K562 (cell line): ENCODE results near the gene SLC24A4. TPM values are rescaled to one million over a fixed set of nuclear protein-coding genes. Genes with fewer than 3 reads are reported as not detected.

Source experiments
- ATAC-seq: fragments of 200-7000 bp; cut with Tn5 transposase; 3 replicates; pipeline ENCODE4 v1.9.1; 2020; ENCODE audit warnings: moderate library complexity
- BruUV-seq: library from RNA; stranded (reverse); fragments of 400-500 nt; replicated peaks from 2 replicates; lab custom pipeline; 2021; lab: Mats Ljungman, UMichigan
- CTCF ChIA-PET: fragments of 300-600 bp; formaldehyde crosslinking; extraction: SDS; loops from one replicate; lab custom pipeline; 2021; ENCODE audit warnings: low intra/inter-chr PET ratio; lab: Yijun Ruan, JAX
- POLR2A ChIA-PET: fragments of 300-600, 350-650 bp; sonication (Branson Sonifier 250); formaldehyde crosslinking; extraction: SDS; loops from one replicate; lab custom pipeline; 2021; ENCODE audit warnings: antibody characterized with exemption, inconsistent platforms; lab: Yijun Ruan, JAX
- DNase-seq, 4 experiments: peaks; one replicate each; pipeline versions ENCODE4 v3.0.0 to v3.0.0-alpha.2; 2011 to 2018; ENCODE audit warnings: low spot score in 3 of 4, mixed read lengths in 3 of 4; ENCODE audit errors: extremely low read depth in 1 of 4
- FAIRE-seq: peaks from 2 replicates; lab custom pipeline; 2011; peaks lifted over from hg19 to GRCh38; lab: Jason Lieb, UNC
- H2AFZ ChIP-seq: 2 replicates; pipeline ENCODE4 v1.6.0; 2011; ENCODE audit warnings: low read depth, low read length, control low read depth, inconsistent platforms
- H3K27ac ChIP-seq: fragments of 200-600 bp; 3 replicates; pipeline ENCODE4 v1.8.0; 2011; ENCODE audit warnings: low read depth, mild to moderate bottlenecking, control low read depth, inconsistent platforms, low read length, moderate library complexity, mixed read lengths; ENCODE audit errors: extremely low read depth
- H3K27me3 ChIP-seq, 2 experiments: fragments of 300-600 bp in 1 of 2; 2 replicates in 1 of 2; 3 replicates in 1 of 2; pipeline versions ENCODE4 v1.6.0 to v1.8.0; 2011; ENCODE audit warnings: inconsistent platforms in 2 of 2, low read length in 2 of 2, mild to moderate bottlenecking in 1 of 2, mixed read lengths in 1 of 2, moderate library complexity in 1 of 2; ENCODE audit not compliant: control insufficient read depth in 2 of 2, insufficient read depth in 2 of 2
- H3K36me3 ChIP-seq: fragments of 300-600 bp; 3 replicates; pipeline ENCODE4 v1.8.0; 2011; ENCODE audit warnings: mild to moderate bottlenecking, low read length, inconsistent platforms; ENCODE audit not compliant: control insufficient read depth, insufficient read depth
- H3K4me1 ChIP-seq, 2 experiments: fragments of 200-600 bp in 1 of 2; replicated peaks in 1 of 2; 2 replicates in 1 of 2; 3 replicates in 1 of 2; pipeline versions ENCODE4 v1.5.1 to v1.8.0; 2011; ENCODE audit warnings: inconsistent platforms in 2 of 2, low read length in 2 of 2, mild to moderate bottlenecking in 1 of 2, mixed read lengths in 1 of 2, moderate library complexity in 1 of 2; ENCODE audit not compliant: control insufficient read depth in 2 of 2, insufficient read depth in 2 of 2
- H3K4me2 ChIP-seq: 2 replicates; pipeline ENCODE4 v1.6.1; 2011; ENCODE audit warnings: low read length, control low read depth, inconsistent platforms, mixed read lengths; ENCODE audit not compliant: insufficient read depth
- H3K4me3 ChIP-seq: fragments of 200-600 bp; sonication (generic), shearing (Covaris generic); 2 replicates; pipeline ENCODE4 v1.5.1; 2016; ENCODE audit warnings: control low read depth, inconsistent platforms
- H3K79me2 ChIP-seq: fragments of 200-600 bp; 3 replicates; pipeline ENCODE4 v1.8.0; 2011; ENCODE audit warnings: low read length, inconsistent platforms; ENCODE audit not compliant: control insufficient read depth, insufficient read depth
- H3K9ac ChIP-seq, 2 experiments: 2 replicates each; pipeline versions ENCODE4 v1.6.0 to v1.6.1; 2011; ENCODE audit warnings: low read depth in 2 of 2, low read length in 2 of 2, control low read depth in 1 of 2, inconsistent platforms in 1 of 2, mild to moderate bottlenecking in 1 of 2, mixed read lengths in 1 of 2; ENCODE audit not compliant: insufficient read depth in 1 of 2
- H3K9me1 ChIP-seq: one replicate; pipeline ENCODE4 v1.6.0; 2011; ENCODE audit warnings: inconsistent platforms, mild to moderate bottlenecking, low read length, moderate library complexity; ENCODE audit not compliant: control insufficient read depth, insufficient read depth
- H3K9me3 ChIP-seq: replicated peaks from 2 replicates; pipeline ENCODE4 v1.5.1; 2011; ENCODE audit warnings: low read depth, low read length, inconsistent platforms; ENCODE audit not compliant: control insufficient read depth, insufficient read depth
- H4K20me1 ChIP-seq: replicated peaks from 2 replicates; pipeline ENCODE4 v1.6.1; 2011; ENCODE audit warnings: low read length, inconsistent platforms, mixed read lengths; ENCODE audit not compliant: control insufficient read depth, insufficient read depth
- CEBPZ ChIP-seq: fragments of 150-350 bp; IDR thresholded peaks from 2 replicates; pipeline ENCODE4 v1.6.1; 2014; ENCODE audit warnings: low read depth, mild to moderate bottlenecking, low read length, borderline replicate concordance
- ELK3 ChIP-seq: fragments of 450-650 bp; formaldehyde crosslinking; IDR thresholded peaks from 2 replicates; pipeline ENCODE4 v1.4.0; 2020; ENCODE audit warnings: mild to moderate bottlenecking
- POLR2G ChIP-seq: fragments of 200-400 bp; formaldehyde crosslinking; IDR thresholded peaks from 2 replicates; pipeline ENCODE4 v1.6.1; 2017; ENCODE audit warnings: low read depth, mild to moderate bottlenecking, antibody characterized with exemption, low read length, moderate library complexity
- RHOXF2B ChIP-seq: fragments of 250-450 bp; sonication (Bioruptor Pico); conservative IDR thresholded peaks from 2 replicates; pipeline ENCODE4 v1.5.1; 2021
- SAP30 ChIP-seq: fragments of 200-600 bp; sonication (generic); IDR thresholded peaks from 2 replicates; pipeline ENCODE4 v1.6.1; 2012; ENCODE audit warnings: borderline replicate concordance, low read depth, mild to moderate bottlenecking, moderate library complexity, low read length, control low read depth, inconsistent platforms; ENCODE audit not compliant: insufficient read depth, poor library complexity, severe bottlenecking
- ZNF133 ChIP-seq: fragments of 250-450 bp; sonication (Bioruptor Pico); IDR thresholded peaks from 2 replicates; pipeline ENCODE4 v1.4.0; 2020; ENCODE audit warnings: mild to moderate bottlenecking
- ZNF609 ChIP-seq: sonication (generic); formaldehyde crosslinking; IDR thresholded peaks from 2 replicates; pipeline ENCODE4 v1.8.1; 2023; ENCODE audit warnings: missing genetic modification reagents, mild to moderate bottlenecking, borderline replicate concordance
- WGBS: fragments of 100-300 bp; shearing (Covaris generic); methylation state at CpG from one replicate; pipeline ENCODE4 v1.1.6; 2016; ENCODE audit warnings: low coverage, mixed read lengths; ENCODE audit not compliant: insufficient coverage; ENCODE audit errors: missing lambda C conversion rate; 5-methylcytosine and 5-hydroxymethylcytosine counted together
- in situ Hi-C: fragments of 300-500 bp; cut with MboI; formaldehyde crosslinking; loops from 4 replicates; pipeline ENCODE4 v1.15.0; 2018; ENCODE audit warnings: inconsistent platforms, mixed read lengths
- intact Hi-C: fragments of 100-400 bp; cut with micrococcal nuclease; formaldehyde crosslinking; loops from 2 replicates; pipeline ENCODE4 v1.14.2; 2022
- polyA plus RNA-seq, 8 experiments: library from polyadenylated mRNA; depleted of rRNA in 4 of 8; stranded (reverse) in 5 of 8; unstranded in 3 of 8; fragments of >200 nt; fragmentation: Nextera tagmentation in 2 of 8; fragmentation: Illumina TruSeq in 1 of 8; extraction: Ambion mirVana in 2 of 8; extraction: Trizol in 1 of 8; gene quantifications; 2 replicates each; pipeline versions ENCODE4 v1.2.1 to v1.2.3, GENCODE V29; 2011 to 2014; ENCODE audit warnings: inconsistent platforms in 1 of 8, missing spikeins in 1 of 8
- total RNA-seq, 7 experiments: library from RNA; depleted of rRNA in 6 of 7; stranded (reverse); fragments of >200 nt in 6 of 7; fragmentation: Illumina TruSeq in 2 of 7; extraction: Trizol in 2 of 7; gene quantifications; 2 replicates each; pipeline versions ENCODE4 v1.2.1 to v1.2.3, GENCODE V29; 2011 to 2021; ENCODE audit warnings: low replicate concordance in 1 of 7

SLC24A4 gene
- total and polyA plus RNA-seq, 9 of the 15 experiments (the other 6 are each of a cell fraction or from before 2014, with no cell fraction given) = not detected

- H4K20me1 ChIP-seq = no peaks in the 10 kb centered on the region
- no peak overlapping the region for H3K27ac ChIP-seq
- no peaks in the 10 kb centered on the region for H3K4me1 ChIP-seq
- no peak for DNase-seq
- H3K36me3 ChIP-seq = no peaks in the 10 kb centered on the region
- H3K4me2 ChIP-seq = no peak overlapping the region
- POLR2A ChIA-PET = no interaction called here
- WGBS = 2% methylated on average over 13 of the region's 14 CpGs
- no peaks in the 10 kb centered on the region for H3K9me1 ChIP-seq
- in situ Hi-C loops = no loop called here
- no peak overlapping the region for H3K9ac ChIP-seq
- no peaks in the 10 kb centered on the region for H3K9me3 ChIP-seq
- H2AFZ ChIP-seq = no peak overlapping the region
- FAIRE-seq = no peak
- H3K79me2 ChIP-seq = no peaks in the 10 kb centered on the region
- H3K27me3 ChIP-seq = peaks cover 0 to 6% of the 10 kb centered on the region in 2 experiments; a peak in 1 of 5 replicates
- no peak overlapping the region for H3K4me3 ChIP-seq
- CTCF ChIA-PET = no interaction called here
- intact Hi-C loops = no loop called here
- ATAC-seq = no peak
- BruUV-seq = no TSS peak
- TF ChIP-seq RHOXF2B (CRISPR knock-in tag) (no peak), ZNF609 (no peak), POLR2G (no peak), SAP30 (no peak), CEBPZ (no peak), ZNF133 (CRISPR knock-in tag) (no peak), ELK3 (no peak)
Observed at GRCh38 chr14:92443167-92443566, 120.2 kb downstream of the SLC24A4 start.
